Central memory CD8-positive, alpha-beta T cell (primary cell): Measurements from ENCODE around the gene LRRC26.

Source experiments
- ATAC-seq: fragments of 150-1000 bp; cut with Tn5 transposase; replicated peaks from 2 replicates; pipeline ENCODE4 v1.10.0; 2022; ENCODE audit warnings: mild to moderate bottlenecking, moderate FRiP score, moderate number of reproducible peaks; ENCODE audit not compliant: poor library complexity, severe bottlenecking; ENCODE audit errors: extremely low read depth
- DNase-seq, 2 donors: peaks; one replicate each; pipeline ENCODE4 v3.0.0; 2021; ENCODE audit warnings: low spot score in 2 of 2
- H3K27ac Mint-ChIP-seq: one replicate; pipeline ENCODE4 v1.8.0; 2022; ENCODE audit warnings: low read depth, mild to moderate bottlenecking, moderate library complexity, mixed read lengths
- H3K27me3 Mint-ChIP-seq: one replicate; pipeline ENCODE4 v1.8.0; 2022; ENCODE audit warnings: mixed read lengths
- H3K36me3 Mint-ChIP-seq: one replicate; pipeline ENCODE4 v1.8.0; 2022; ENCODE audit warnings: mild to moderate bottlenecking, moderate library complexity, mixed read lengths; ENCODE audit not compliant: insufficient read depth
- H3K4me1 Mint-ChIP-seq: one replicate; pipeline ENCODE4 v1.8.0; 2022; ENCODE audit warnings: mixed read lengths
- H3K4me3 Mint-ChIP-seq: one replicate; pipeline ENCODE4 v1.8.0; 2022; ENCODE audit warnings: mild to moderate bottlenecking, moderate library complexity, mixed read lengths
- H3K9me3 Mint-ChIP-seq: one replicate; pipeline ENCODE4 v1.8.0; 2022; ENCODE audit warnings: mixed read lengths

Gene LRRC26

GRCh38 chr9:137174722-137175293, 5.0 kb upstream of the LRRC26 start:
- H3K4me3 Mint-ChIP-seq, result no peak overlapping the region
- DNase-seq (no peak), ATAC-seq (no peak)
- peaks cover 7% of the 10 kb centered on the region for H3K4me1 Mint-ChIP-seq
- peaks cover 21% of the 10 kb centered on the region for H3K36me3 Mint-ChIP-seq
- no peaks in the 10 kb centered on the region for H3K9me3 Mint-ChIP-seq
- H3K27me3 Mint-ChIP-seq, result peaks cover 9% of the 10 kb centered on the region
- H3K27ac Mint-ChIP-seq, result no peak overlapping the region

- no peak for ATAC-seq
- Mint-ChIP-seq H3K4me1 (peaks cover 7% of the 10 kb centered on the region), H3K36me3 (peaks cover 17% of the 10 kb centered on the region), H3K27me3 (peaks cover 9% of the 10 kb centered on the region), H3K4me3 (no peak overlapping the region), H3K27ac (no peak overlapping the region), H3K9me3 (no peaks in the 10 kb centered on the region)
- DNase-seq, result no peak
Measured at GRCh38 chr9:137173796-137174664, 4.2 kb upstream of the LRRC26 start.

DNA sequence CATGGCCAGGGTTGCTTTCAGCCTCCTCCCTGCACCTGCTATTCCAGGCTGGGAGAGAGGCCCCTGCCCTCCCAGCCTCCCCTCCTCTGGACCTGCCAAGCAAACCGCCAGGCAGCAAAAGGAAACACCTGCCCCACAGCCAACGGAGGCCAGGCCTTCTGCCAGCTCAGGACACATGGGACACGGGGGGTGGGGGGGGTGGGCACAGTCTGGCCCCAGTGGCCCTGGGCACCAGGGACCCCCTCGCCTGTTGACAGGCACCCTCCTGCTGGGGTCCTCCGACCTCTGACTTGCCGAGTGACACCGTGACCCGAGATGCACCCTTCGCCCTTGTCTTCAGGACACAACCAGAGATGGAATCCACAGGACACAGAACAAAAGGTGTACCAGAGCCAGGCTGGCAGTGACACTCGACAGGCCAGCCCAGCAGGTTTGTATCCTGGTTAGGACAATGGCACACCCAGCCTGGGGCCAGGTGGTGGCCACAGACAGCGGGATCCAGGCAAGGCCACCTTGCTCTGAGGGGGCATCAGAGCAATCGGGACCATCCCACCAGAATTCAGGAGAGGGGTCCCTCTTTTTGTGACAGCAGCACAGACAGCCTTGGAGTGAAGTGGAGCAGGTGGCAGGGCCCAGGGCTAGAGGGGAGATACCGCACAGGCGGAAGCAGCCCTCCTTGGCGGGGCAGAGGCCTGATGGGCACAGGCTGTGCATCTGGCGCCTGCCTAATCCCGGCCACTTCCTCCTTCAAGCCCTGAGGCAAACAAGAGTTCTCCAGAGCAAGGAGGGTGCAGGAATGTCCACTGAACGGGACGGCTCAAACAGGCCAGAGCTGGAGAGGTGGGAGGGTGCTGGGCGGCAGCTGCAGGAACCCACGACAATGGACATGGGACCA, 3.3 kb upstream of the LRRC26 start:
- ATAC-seq (no peak), DNase-seq (no peak)
- H3K36me3 Mint-ChIP-seq, result peaks cover 13% of the 10 kb centered on the region
- H3K4me3 Mint-ChIP-seq, result no peak overlapping the region
- H3K4me1 Mint-ChIP-seq, result peaks cover 11% of the 10 kb centered on the region
- H3K27me3 Mint-ChIP-seq, result peaks cover 9% of the 10 kb centered on the region
- H3K9me3 Mint-ChIP-seq, result no peaks in the 10 kb centered on the region
- no peak overlapping the region for H3K27ac Mint-ChIP-seq

- Mint-ChIP-seq H3K36me3 (peaks cover 6% of the 10 kb centered on the region), H3K27ac (no peak overlapping the region), H3K9me3 (no peaks in the 10 kb centered on the region), H3K4me3 (peak overlapping the region; percentile 11), H3K4me1 (peaks cover 7% of the 10 kb centered on the region), H3K27me3 (peaks cover 16% of the 10 kb centered on the region)
- DNase-seq (no peak), ATAC-seq (no peak)
Measured at GRCh38 chr9:137171149-137171900, 1.5 kb upstream of the LRRC26 start.

DNA sequence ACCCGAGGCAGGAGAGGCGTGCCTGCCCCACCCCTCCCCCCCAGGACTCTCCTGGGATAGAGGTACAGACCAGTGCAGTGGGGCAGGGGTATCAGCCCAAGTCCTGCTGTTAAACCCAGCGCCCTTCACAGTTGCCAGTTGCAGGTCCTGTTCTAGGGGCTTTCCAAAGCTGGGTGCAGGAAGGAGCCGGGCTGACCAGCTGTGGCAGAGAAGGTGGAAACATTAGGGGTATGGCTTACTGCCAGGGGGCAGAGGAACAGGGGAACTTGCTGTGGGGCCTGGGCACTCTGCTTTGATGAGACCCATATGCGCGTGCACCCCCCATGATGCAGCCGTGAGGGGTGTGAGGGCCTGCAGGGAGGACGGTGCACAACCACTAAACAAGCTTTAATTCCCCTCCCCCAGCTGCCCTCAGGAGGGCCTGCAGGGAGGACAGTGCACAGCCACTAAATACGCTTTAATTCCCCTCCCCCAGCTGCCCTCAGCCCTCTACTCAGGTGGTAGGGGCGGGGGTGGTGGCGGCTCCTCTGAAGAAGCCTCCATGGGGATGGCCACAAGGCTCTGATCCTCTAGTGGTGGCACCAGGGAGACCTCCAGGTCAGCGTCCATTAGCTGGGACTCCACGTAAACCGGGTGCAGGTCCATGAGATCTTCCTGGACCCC, 766 bp upstream of the LRRC26 start:
- DNase-seq, result no peak
- H3K4me3 Mint-ChIP-seq, result no peak overlapping the region
- no peak for ATAC-seq
- H3K27ac Mint-ChIP-seq, result no peak overlapping the region
- H3K36me3 Mint-ChIP-seq, result peaks cover 5% of the 10 kb centered on the region
- H3K27me3 Mint-ChIP-seq, result peaks cover 24% of the 10 kb centered on the region
- H3K4me1 Mint-ChIP-seq, result peaks cover 3% of the 10 kb centered on the region
- H3K9me3 Mint-ChIP-seq, result no peaks in the 10 kb centered on the region

- Mint-ChIP-seq H3K36me3 (peaks cover 5% of the 10 kb centered on the region), H3K4me3 (peak overlapping the region; percentile 37), H3K27me3 (peaks cover 38% of the 10 kb centered on the region), H3K27ac (no peak overlapping the region), H3K9me3 (no peaks in the 10 kb centered on the region), H3K4me1 (peaks cover 3% of the 10 kb centered on the region)
- DNase-seq, result no peak
- ATAC-seq, result peak; percentile 14
Measured at GRCh38 chr9:137168904-137169856, 671 bp downstream of the LRRC26 start.

- Mint-ChIP-seq H3K9me3 (no peaks in the 10 kb centered on the region), H3K36me3 (peaks cover 6% of the 10 kb centered on the region), H3K4me3 (peak overlapping the region; percentile 37), H3K27me3 (peaks cover 38% of the 10 kb centered on the region), H3K27ac (no peak overlapping the region), H3K4me1 (peaks cover 3% of the 10 kb centered on the region)
- ATAC-seq, result no peak
- DNase-seq, result no peak
Measured at GRCh38 chr9:137168573-137168903, 1.3 kb downstream of the LRRC26 start.

- Mint-ChIP-seq H3K27ac (no peak overlapping the region), H3K36me3 (peaks cover 8% of the 10 kb centered on the region), H3K9me3 (no peaks in the 10 kb centered on the region), H3K27me3 (peaks cover 38% of the 10 kb centered on the region), H3K4me1 (peaks cover 3% of the 10 kb centered on the region), H3K4me3 (peak overlapping the region; percentile 6)
- no peak for ATAC-seq
- DNase-seq, result no peak
Measured at GRCh38 chr9:137167747-137168572, 1.9 kb downstream of the LRRC26 start.

GRCh38 chr9:137167277-137167746, 2.5 kb downstream of the LRRC26 start:
- Mint-ChIP-seq H3K27ac (no peak overlapping the region), H3K4me3 (peak overlapping the region; percentile 6), H3K27me3 (peaks cover 38% of the 10 kb centered on the region), H3K36me3 (peaks cover 8% of the 10 kb centered on the region), H3K4me1 (peaks cover 3% of the 10 kb centered on the region), H3K9me3 (no peaks in the 10 kb centered on the region)
- DNase-seq, result no peak
- no peak for ATAC-seq

DNA sequence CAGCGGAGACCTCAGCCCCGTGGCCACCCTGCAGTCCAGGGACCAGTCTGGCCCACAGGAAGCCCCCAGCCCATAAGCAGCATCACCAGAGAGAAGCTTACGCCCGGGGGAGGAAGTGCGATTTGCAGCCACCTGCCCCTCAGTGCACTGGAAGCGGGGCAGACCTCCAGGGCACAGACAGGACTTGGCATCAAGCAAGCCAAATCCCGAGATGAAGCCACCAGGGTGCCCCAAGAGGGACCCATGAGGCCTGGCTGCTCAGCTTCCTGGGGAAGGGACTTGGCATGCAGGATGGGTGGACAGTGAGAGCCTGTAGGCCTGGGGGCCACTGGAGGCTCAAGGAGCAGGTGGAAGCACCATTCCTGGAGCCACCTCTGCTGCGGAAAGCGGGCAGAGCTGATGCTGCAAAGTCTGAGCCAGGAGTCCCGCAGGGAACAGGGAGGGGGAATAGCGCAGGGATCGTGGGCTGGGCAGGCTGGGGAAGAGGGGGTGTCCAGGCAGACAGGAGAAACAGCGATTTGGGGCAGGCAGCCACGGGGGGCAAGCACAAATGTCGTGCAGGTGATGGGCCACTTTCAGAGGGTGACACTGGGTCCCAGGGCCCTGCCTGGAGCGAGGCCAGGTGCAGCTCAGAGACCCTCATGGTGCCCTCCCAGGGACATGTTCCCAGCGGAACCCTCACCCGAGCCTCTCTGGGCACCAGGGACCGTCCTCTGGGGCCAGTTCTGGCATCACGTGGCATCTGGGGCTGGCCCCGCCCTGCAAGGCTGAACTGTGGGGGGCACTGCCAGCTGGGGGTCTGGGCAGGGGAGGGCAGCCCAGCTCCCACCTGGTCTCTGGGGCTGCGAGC, 3.2 kb downstream of the LRRC26 start:
- Mint-ChIP-seq H3K27ac (no peak overlapping the region), H3K36me3 (peaks cover 8% of the 10 kb centered on the region), H3K4me3 (peak overlapping the region; percentile 27), H3K27me3 (peaks cover 38% of the 10 kb centered on the region), H3K9me3 (no peaks in the 10 kb centered on the region), H3K4me1 (peaks cover 3% of the 10 kb centered on the region)
- DNase-seq (no peak), ATAC-seq (no peak)
